Parathyroid adenoma (tissue), 2 donors: Measurements from ENCODE around the gene TECR.
"Not testable (repeated sequence)": the region's sequence is repeated elsewhere in the genome, so short reads cannot be mapped to it uniquely, and the experiment has no call there.

Experiments used
- H2AFZ ChIP-seq: fragments of 300-600 bp; sonication (generic); one replicate; pipeline ENCODE4 v1.7.0; 2017; ENCODE audit warnings: antibody characterized with exemption, mild to moderate bottlenecking
- H3K27ac ChIP-seq: fragments of 300-600 bp; sonication (generic); one replicate; pipeline ENCODE4 v1.7.0; 2017
- H3K27me3 ChIP-seq: fragments of 300-600 bp; sonication (generic); one replicate; pipeline ENCODE4 v1.7.0; 2017; ENCODE audit warnings: low read length; ENCODE audit not compliant: control insufficient read depth, insufficient read depth
- H3K36me3 ChIP-seq: fragments of 300-600 bp; sonication (generic); one replicate; pipeline ENCODE4 v1.7.0; 2017; ENCODE audit warnings: low read length; ENCODE audit not compliant: control insufficient read depth, insufficient read depth
- H3K4me1 ChIP-seq: fragments of 300-600 bp; sonication (generic); one replicate; pipeline ENCODE4 v1.7.0; 2017; ENCODE audit warnings: control low read depth
- H3K4me2 ChIP-seq: fragments of 300-600 bp; sonication (generic); one replicate; pipeline ENCODE4 v1.7.0; 2017; ENCODE audit warnings: low read length
- H3K4me3 ChIP-seq: fragments of 300-600 bp; sonication (generic); one replicate; pipeline ENCODE4 v1.7.0; 2017; ENCODE audit warnings: low read depth, low read length
- H3K79me2 ChIP-seq: fragments of 300-600 bp; sonication (generic); one replicate; pipeline ENCODE4 v1.7.0; 2017; ENCODE audit warnings: control low read depth
- H3K9ac ChIP-seq: fragments of 300-600 bp; sonication (generic); one replicate; pipeline ENCODE4 v1.7.0; 2017; ENCODE audit warnings: mild to moderate bottlenecking
- H3K9me3 ChIP-seq: fragments of 300-600 bp; sonication (generic); one replicate; pipeline ENCODE4 v1.7.0; 2017; ENCODE audit warnings: low read length; ENCODE audit not compliant: control insufficient read depth
- TF ChIP-seq, protein P1 (sequence below): fragments of 300-600 bp; sonication (generic); IDR thresholded peaks from one replicate; pipeline ENCODE4 v1.7.0; 2017; ENCODE audit warnings: antibody characterized with exemption, mild to moderate bottlenecking
- donor health status: primary hyperparathyroidism.

Gene TECR

DNA sequence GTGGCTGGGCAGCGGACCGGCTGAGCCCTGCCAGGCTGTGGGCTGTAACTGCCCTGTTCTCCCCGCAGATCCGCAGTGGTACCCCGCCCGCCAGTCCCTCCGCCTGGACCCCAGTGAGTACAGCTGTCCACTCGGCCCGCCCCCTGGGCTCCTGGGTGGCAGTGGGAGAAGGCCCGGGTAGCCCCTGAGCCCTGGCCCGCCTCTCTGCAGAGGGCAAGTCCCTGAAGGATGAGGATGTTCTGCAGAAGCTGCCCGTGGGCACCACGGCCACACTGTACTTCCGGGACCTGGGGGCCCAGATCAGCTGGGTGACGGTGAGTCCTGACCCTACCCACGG, 34.2 kb downstream of the TECR start:
- H2AFZ ChIP-seq, result no peak overlapping the region
- TF ChIP-seq, protein P1, sequence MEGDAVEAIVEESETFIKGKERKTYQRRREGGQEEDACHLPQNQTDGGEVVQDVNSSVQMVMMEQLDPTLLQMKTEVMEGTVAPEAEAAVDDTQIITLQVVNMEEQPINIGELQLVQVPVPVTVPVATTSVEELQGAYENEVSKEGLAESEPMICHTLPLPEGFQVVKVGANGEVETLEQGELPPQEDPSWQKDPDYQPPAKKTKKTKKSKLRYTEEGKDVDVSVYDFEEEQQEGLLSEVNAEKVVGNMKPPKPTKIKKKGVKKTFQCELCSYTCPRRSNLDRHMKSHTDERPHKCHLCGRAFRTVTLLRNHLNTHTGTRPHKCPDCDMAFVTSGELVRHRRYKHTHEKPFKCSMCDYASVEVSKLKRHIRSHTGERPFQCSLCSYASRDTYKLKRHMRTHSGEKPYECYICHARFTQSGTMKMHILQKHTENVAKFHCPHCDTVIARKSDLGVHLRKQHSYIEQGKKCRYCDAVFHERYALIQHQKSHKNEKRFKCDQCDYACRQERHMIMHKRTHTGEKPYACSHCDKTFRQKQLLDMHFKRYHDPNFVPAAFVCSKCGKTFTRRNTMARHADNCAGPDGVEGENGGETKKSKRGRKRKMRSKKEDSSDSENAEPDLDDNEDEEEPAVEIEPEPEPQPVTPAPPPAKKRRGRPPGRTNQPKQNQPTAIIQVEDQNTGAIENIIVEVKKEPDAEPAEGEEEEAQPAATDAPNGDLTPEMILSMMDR, result no peak
- no peak overlapping the region for H3K9ac ChIP-seq
- H3K4me1 ChIP-seq, result peaks cover 35% of the 10 kb centered on the region
- H3K27ac ChIP-seq, result no peak overlapping the region
- peaks cover 40% of the 10 kb centered on the region for H3K79me2 ChIP-seq
- H3K27me3 ChIP-seq, result no peaks in the 10 kb centered on the region
- H3K4me3 ChIP-seq, result no peak overlapping the region
- H3K4me2 ChIP-seq, result no peak overlapping the region
- no peaks in the 10 kb centered on the region for H3K36me3 ChIP-seq
- H3K9me3 ChIP-seq, result no peaks in the 10 kb centered on the region

DNA sequence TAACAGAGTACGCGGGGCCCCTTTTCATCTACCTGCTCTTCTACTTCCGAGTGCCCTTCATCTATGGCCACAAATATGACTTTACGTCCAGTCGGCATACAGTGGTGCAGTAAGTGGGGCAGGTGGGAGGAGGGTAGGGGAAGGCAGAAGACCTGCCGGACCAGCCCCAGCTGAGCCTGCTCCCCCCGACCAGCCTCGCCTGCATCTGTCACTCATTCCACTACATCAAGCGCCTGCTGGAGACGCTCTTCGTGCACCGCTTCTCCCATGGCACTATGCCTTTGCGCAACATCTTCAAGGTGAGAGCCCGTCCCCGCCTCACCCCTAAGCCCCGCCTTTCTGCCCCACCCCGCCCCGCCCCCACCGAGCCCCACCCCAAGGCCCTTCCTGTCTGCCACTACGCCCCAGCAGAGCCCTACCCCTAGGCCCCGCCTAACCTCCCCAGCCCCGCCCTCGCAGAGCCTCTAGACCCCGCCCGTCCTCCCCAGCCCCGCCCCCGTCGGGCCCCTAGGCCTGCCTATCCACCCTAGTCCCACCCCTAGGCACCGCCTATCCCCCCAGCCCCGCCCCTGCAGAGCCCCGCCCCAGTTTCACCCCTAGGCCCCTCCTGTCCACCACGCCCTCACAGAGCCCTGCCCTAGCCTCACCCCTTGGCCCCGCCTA, 34.7 kb downstream of the TECR start:
- H3K36me3 ChIP-seq, result no peaks in the 10 kb centered on the region
- no peak overlapping the region for H2AFZ ChIP-seq
- TF ChIP-seq, protein P1, result no peak
- H3K9ac ChIP-seq, result no peak overlapping the region
- H3K4me2 ChIP-seq, result no peak overlapping the region
- no peaks in the 10 kb centered on the region for H3K27me3 ChIP-seq
- peaks cover 34% of the 10 kb centered on the region for H3K79me2 ChIP-seq
- H3K27ac ChIP-seq, result no peak overlapping the region
- peaks cover 35% of the 10 kb centered on the region for H3K4me1 ChIP-seq
- no peak overlapping the region for H3K4me3 ChIP-seq
- H3K9me3 ChIP-seq, result no peaks in the 10 kb centered on the region

DNA sequence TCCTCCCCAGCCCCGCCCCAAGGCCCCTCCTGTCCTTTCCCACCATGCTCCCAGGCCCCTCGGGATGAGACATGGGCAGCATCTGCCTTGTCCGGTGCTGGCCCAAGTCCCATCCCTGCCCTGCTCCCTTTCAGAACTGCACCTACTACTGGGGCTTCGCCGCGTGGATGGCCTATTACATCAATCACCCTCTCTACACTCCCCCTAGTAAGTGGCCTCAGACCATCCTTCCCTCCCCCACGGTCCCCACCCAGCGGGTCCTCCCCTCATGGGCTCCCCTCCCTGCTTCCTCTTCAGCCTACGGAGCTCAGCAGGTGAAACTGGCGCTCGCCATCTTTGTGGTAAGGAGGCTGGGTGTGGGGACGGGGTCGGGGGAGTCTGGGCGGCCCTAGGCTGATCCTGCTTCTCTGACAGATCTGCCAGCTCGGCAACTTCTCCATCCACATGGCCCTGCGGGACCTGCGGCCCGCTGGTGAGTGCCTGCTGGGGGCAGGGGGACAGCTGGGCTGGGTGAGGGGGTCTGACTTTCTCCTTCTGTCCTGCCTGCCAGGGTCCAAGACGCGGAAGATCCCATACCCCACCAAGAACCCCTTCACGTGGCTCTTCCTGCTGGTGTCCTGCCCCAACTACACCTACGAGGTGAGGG, 35.4 kb downstream of the TECR start:
- not testable (repeated sequence) for H3K36me3 ChIP-seq, H3K27ac ChIP-seq
- peaks cover 31% of the 10 kb centered on the region for H3K4me1 ChIP-seq

DNA sequence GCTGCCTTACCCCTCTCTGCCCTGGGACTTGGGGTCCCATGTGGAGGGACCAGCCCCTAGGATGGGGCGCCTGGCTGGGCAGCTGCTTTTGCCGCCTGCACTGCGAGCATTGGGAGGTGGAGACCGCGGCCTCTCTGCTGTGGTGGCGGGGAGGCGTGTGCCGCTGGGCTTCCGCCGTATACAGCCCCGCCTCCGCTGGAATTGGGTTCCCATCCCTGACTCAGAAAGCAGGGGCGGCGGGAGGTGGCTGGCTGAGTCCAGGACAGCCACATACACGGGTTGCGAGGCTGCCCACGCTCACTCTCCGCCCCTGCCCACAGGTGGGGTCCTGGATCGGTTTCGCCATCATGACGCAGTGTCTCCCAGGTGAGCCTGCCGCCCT, 35.9 kb downstream of the TECR start:
- Histone ChIP-seq H3K4me3 (no peak overlapping the region), H3K27ac (no peak overlapping the region), H3K4me2 (no peak overlapping the region), H3K9me3 (no peaks in the 10 kb centered on the region), H3K79me2 (peaks cover 29% of the 10 kb centered on the region), H3K36me3 (no peaks in the 10 kb centered on the region), H3K27me3 (no peaks in the 10 kb centered on the region), H2AFZ (no peak overlapping the region), H3K9ac (no peak overlapping the region), H3K4me1 (peaks cover 28% of the 10 kb centered on the region)
- TF ChIP-seq, protein P1, result no peak

More for the DNA sequence above, 35.4 kb downstream of the TECR start:
- H2AFZ ChIP-seq, H3K9me3 ChIP-seq, H3K4me2 ChIP-seq, H3K9ac ChIP-seq, H3K4me3 ChIP-seq, H3K27me3 ChIP-seq: not testable (repeated sequence)
- H3K79me2 ChIP-seq, result peaks cover 29% of the 10 kb centered on the region

DNA sequence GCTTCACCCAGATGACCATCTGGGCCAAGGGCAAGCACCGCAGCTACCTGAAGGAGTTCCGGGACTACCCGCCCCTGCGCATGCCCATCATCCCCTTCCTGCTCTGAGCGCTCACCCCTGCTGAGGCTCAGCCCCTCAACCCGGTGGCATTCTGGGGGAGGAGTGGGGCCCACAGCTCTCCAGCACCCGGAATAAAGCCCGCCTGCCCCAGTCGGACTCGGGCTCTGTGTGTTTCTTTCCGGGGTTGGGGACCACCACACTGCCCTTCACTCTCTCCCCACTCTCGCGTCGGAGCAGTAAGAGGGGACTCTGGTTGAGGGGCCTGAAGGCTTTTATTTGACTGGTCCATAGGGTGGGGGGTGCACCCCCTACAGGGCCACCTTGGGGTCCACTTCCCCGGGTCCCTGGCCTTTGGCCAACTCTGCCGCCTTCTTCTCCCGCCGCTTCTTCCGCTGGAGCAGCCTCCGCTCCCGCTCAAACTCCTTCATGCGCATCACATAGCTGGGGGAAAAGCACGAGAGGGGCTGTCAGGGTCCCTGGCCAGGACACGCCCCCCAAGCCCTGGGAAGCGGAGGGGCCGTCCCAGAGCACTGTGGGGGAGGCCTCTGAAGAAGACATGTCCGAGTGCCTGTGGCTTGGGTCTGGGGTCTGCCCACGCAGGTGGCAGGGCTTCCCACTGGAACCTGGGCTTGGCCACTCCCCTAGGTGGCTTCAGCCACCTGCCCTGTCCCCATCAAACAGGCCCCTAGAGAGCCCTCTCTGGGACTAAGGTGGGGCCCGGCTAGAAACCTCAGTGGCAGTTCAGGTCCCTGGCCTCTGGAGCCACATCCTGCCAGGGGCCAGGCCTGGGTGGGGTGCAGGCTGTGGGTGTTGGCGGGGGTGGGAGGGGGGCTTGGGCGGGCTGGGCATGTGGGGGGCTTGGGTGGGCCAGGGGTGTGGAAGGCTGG, 36.6 kb downstream of the TECR start:
- H3K4me1 ChIP-seq, result peaks cover 27% of the 10 kb centered on the region
- TF ChIP-seq, protein P1, result no peak
- H2AFZ ChIP-seq, result no peak overlapping the region
- no peaks in the 10 kb centered on the region for H3K27me3 ChIP-seq
- no peak overlapping the region for H3K9ac ChIP-seq
- H3K4me2 ChIP-seq, result no peak overlapping the region
- no peaks in the 10 kb centered on the region for H3K36me3 ChIP-seq
- no peaks in the 10 kb centered on the region for H3K9me3 ChIP-seq
- peaks cover 29% of the 10 kb centered on the region for H3K79me2 ChIP-seq
- H3K4me3 ChIP-seq, result no peak overlapping the region
- H3K27ac ChIP-seq, result no peak overlapping the region
